Activated T-cell treated with anti-CD3 and anti-CD28 coated beads, Interleukin-2, amount 50 U/mL, for 1 hour (primary cell): Measurements from ENCODE around the gene ZNF280A.

Experiments used
- DNase-seq: peaks from one replicate; pipeline ENCODE4 v3.0.0-alpha.2; 2020

ZNF280A gene

GRCh38 chr22:22465094-22465602, 54.9 kb downstream of the ZNF280A start:
- DNase-seq = no peak

GRCh38 chr22:22464541-22465054, 55.5 kb downstream of the ZNF280A start:
- no peak for DNase-seq

- no peak for DNase-seq
Observed at GRCh38 chr22:22463855-22464540, 56.1 kb downstream of the ZNF280A start.
